CD4-positive, alpha-beta memory T cell (primary cell): Measurements from ENCODE around the gene HSPA14. TPM values are rescaled to one million over a fixed set of nuclear protein-coding genes. Genes with fewer than 3 reads are reported as not detected.
"Not testable (repeated sequence)": the region's sequence is repeated elsewhere in the genome, so short reads cannot be mapped to it uniquely, and the experiment has no call there.

Experiments
- CTCF ChIA-PET: fragments of 350-600 bp; sonication (Branson Sonifier 250); formaldehyde crosslinking; loops from one replicate; lab custom pipeline; 2021; ENCODE audit warnings: inconsistent platforms; ENCODE audit not compliant: partially characterized antibody; lab: Charles Lee
- POLR2A ChIA-PET: fragments of 350-600 bp; sonication (Branson Sonifier 250); formaldehyde crosslinking; loops from one replicate; lab custom pipeline; 2021; ENCODE audit not compliant: partially characterized antibody; lab: Charles Lee
- DNase-seq, 5 donors: peaks; one replicate each; pipeline versions ENCODE4 v3.0.0 to v3.0.0-alpha.2; 2020 to 2022; ENCODE audit warnings: mixed read lengths in 1 of 5
- H3K27ac ChIP-seq: one replicate; pipeline ENCODE4 v1.7.0; 2013; ENCODE audit warnings: low read depth, low read length
- H3K27me3 ChIP-seq: 2 replicates; pipeline ENCODE4 v1.7.0; 2013; ENCODE audit warnings: mild to moderate bottlenecking, low read length, moderate library complexity; ENCODE audit not compliant: insufficient read depth
- H3K36me3 ChIP-seq: 2 replicates; pipeline ENCODE4 v1.7.0; 2013; ENCODE audit warnings: mild to moderate bottlenecking, low read length, moderate library complexity; ENCODE audit not compliant: insufficient read depth
- H3K4me1 ChIP-seq: 2 replicates; pipeline ENCODE4 v1.7.0; 2013; ENCODE audit warnings: mild to moderate bottlenecking, low read length, moderate library complexity; ENCODE audit not compliant: insufficient read depth
- H3K4me3 ChIP-seq, 2 donors: one replicate each; pipeline ENCODE4 v1.7.0; 2013; ENCODE audit warnings: low read length in 2 of 2, mild to moderate bottlenecking in 1 of 2
- H3K9me3 ChIP-seq, 2 donors: one replicate each; pipeline ENCODE4 v1.7.0; 2013; ENCODE audit warnings: low read length in 2 of 2, control low read depth in 1 of 2; ENCODE audit not compliant: control insufficient read depth in 1 of 2
- H3K27ac Mint-ChIP-seq, 7 donors: one replicate each; pipeline ENCODE4 v1.8.0; 2020 to 2021; ENCODE audit warnings: mixed read lengths in 7 of 7, mild to moderate bottlenecking in 6 of 7, inconsistent platforms in 3 of 7, moderate library complexity in 3 of 7
- H3K27me3 Mint-ChIP-seq, 2 donors: one replicate each; pipeline ENCODE4 v1.8.0; 2020 to 2021; ENCODE audit warnings: mixed read lengths in 2 of 2
- H3K36me3 Mint-ChIP-seq, 2 donors: one replicate each; pipeline ENCODE4 v1.8.0; 2020 to 2021; ENCODE audit warnings: mixed read lengths in 2 of 2, inconsistent platforms in 1 of 2, mild to moderate bottlenecking in 1 of 2
- H3K4me1 Mint-ChIP-seq, 4 donors: one replicate each; pipeline ENCODE4 v1.8.0; 2020 to 2021; ENCODE audit warnings: mixed read lengths in 4 of 4, mild to moderate bottlenecking in 1 of 4
- H3K4me3 Mint-ChIP-seq, 8 donors: one replicate each; pipeline ENCODE4 v1.8.0; 2020 to 2021; ENCODE audit warnings: mixed read lengths in 8 of 8, mild to moderate bottlenecking in 7 of 8, moderate library complexity in 6 of 8, inconsistent platforms in 3 of 8
- H3K9me3 Mint-ChIP-seq, 8 donors: one replicate each; pipeline ENCODE4 v1.8.0; 2020 to 2021; ENCODE audit warnings: mixed read lengths in 8 of 8, mild to moderate bottlenecking in 5 of 8, inconsistent platforms in 3 of 8, moderate library complexity in 1 of 8
- intact Hi-C: fragments of 100-400 bp; cut with micrococcal nuclease; formaldehyde crosslinking; loops from one replicate; pipeline ENCODE4 v1.15.1; 2023
- polyA plus RNA-seq, 2 donors: library from polyadenylated mRNA; unstranded; fragments of 300-500 nt; fragmentation: Illumina TruSeq; gene quantifications; one replicate each; pipeline ENCODE4 v1.2.3, GENCODE V29; 2021
- total RNA-seq, 2 experiments: library from RNA; stranded (reverse); gene quantifications; one replicate each; pipeline ENCODE4 v1.2.3, GENCODE V29; 2021

HSPA14 gene
- total and polyA plus RNA-seq, 4 experiments from 2014 or later = 16.0 to 18.7 (median 17.5) TPM

- H3K4me1 Mint-ChIP-seq = peaks cover 7 to 18% (median 8%) of the 10 kb centered on the region in 4 donors
- H3K4me3 ChIP-seq = no peak overlapping the region
- intact Hi-C loops = no loop called here
- H3K4me1 ChIP-seq = peaks cover 8% of the 10 kb centered on the region
- ChIA-PET CTCF (no interaction called here), POLR2A (interaction anchor here (2.1 kb wide), 1 partner anchor 27 kb away, joined by 9 read pairs; the partner anchor contains the start of genes CDNF, HSPA14 and MSANTD7)
- peak overlapping the region in 2 of 7 donors; percentile 11 to 89 for H3K27ac Mint-ChIP-seq
- DNase-seq = no peak
- no peaks in the 10 kb centered on the region for H3K27me3 ChIP-seq
- H3K4me3 Mint-ChIP-seq = no peak overlapping the region
- H3K36me3 ChIP-seq = no peaks in the 10 kb centered on the region
- H3K9me3 Mint-ChIP-seq = no peaks in the 10 kb centered on the region
- H3K9me3 ChIP-seq = no peaks in the 10 kb centered on the region
- H3K27me3 Mint-ChIP-seq = no peaks in the 10 kb centered on the region
- H3K36me3 Mint-ChIP-seq = no peaks in the 10 kb centered on the region
- H3K27ac ChIP-seq = no peak overlapping the region
Observed at GRCh38 chr10:14810969-14811953, 26.8 kb upstream of the HSPA14 start.

GRCh38 chr10:14812271-14812670 lies 25.8 kb upstream of the HSPA14 start:
- no peaks in the 10 kb centered on the region for H3K27me3 Mint-ChIP-seq
- no peak overlapping the region for H3K27ac ChIP-seq
- H3K4me3 Mint-ChIP-seq = peak overlapping the region in 5 of 8 donors; percentile 12 to 88 (median 61)
- H3K36me3 Mint-ChIP-seq = no peaks in the 10 kb centered on the region
- H3K9me3 ChIP-seq = no peaks in the 10 kb centered on the region
- ChIA-PET CTCF (no interaction called here), POLR2A (interaction anchor here (2.1 kb wide), 1 partner anchor 26 kb away, joined by 9 read pairs; the partner anchor contains the start of genes CDNF, HSPA14 and MSANTD7)
- intact Hi-C loops = no loop called here
- H3K27ac Mint-ChIP-seq = peak overlapping the region in 2 of 7 donors; percentile 46 to 89
- H3K36me3 ChIP-seq = no peaks in the 10 kb centered on the region
- no peak overlapping the region for H3K4me3 ChIP-seq
- H3K9me3 Mint-ChIP-seq = no peaks in the 10 kb centered on the region
- no peaks in the 10 kb centered on the region for H3K27me3 ChIP-seq
- H3K4me1 ChIP-seq = peaks cover 8% of the 10 kb centered on the region
- peak in 1 of 5 donors; percentile 72 for DNase-seq
- H3K4me1 Mint-ChIP-seq = peaks cover 7 to 18% (median 8%) of the 10 kb centered on the region in 4 donors

GRCh38 chr10:14815681-14816080 lies 22.4 kb upstream of the HSPA14 start:
- H3K36me3 Mint-ChIP-seq = no peaks in the 10 kb centered on the region
- Histone ChIP-seq H3K9me3 (no peaks in the 10 kb centered on the region), H3K4me1 (peaks cover 8% of the 10 kb centered on the region), H3K36me3 (no peaks in the 10 kb centered on the region), H3K4me3 (no peak overlapping the region), H3K27me3 (no peaks in the 10 kb centered on the region), H3K27ac (no peak overlapping the region)
- peaks cover 7 to 18% (median 9%) of the 10 kb centered on the region in 4 donors for H3K4me1 Mint-ChIP-seq
- POLR2A ChIA-PET = no interaction called here
- no peak overlapping the region for H3K27ac Mint-ChIP-seq
- DNase-seq = no peak
- H3K27me3 Mint-ChIP-seq = no peaks in the 10 kb centered on the region
- no peaks in the 10 kb centered on the region for H3K9me3 Mint-ChIP-seq
- intact Hi-C loops = no loop called here
- CTCF ChIA-PET = interaction anchor here (0.7 to 1.1 kb wide), 2 partner anchors 261 to 317 kb away, joined by 3 read pairs; no protein-coding TSS in a partner anchor
- H3K4me3 Mint-ChIP-seq = no peak overlapping the region

- H3K36me3 ChIP-seq, H3K9me3 Mint-ChIP-seq, H3K27me3 ChIP-seq, H3K4me3 ChIP-seq, H3K4me1 ChIP-seq, H3K9me3 ChIP-seq, H3K36me3 Mint-ChIP-seq, DNase-seq, H3K27me3 Mint-ChIP-seq, H3K27ac ChIP-seq, intact Hi-C loops, H3K4me3 Mint-ChIP-seq, POLR2A ChIA-PET: not testable (repeated sequence)
- Mint-ChIP-seq H3K4me1 (peaks cover 7 to 14% (median 12%) of the 10 kb centered on the region in 4 donors), H3K27ac (peak overlapping the region in 1 of 7 donors; percentile 53)
- CTCF ChIA-PET = interaction anchor here (0.7 kb wide), 1 partner anchor 27 kb away, joined by 3 read pairs; no protein-coding TSS in a partner anchor
Observed at GRCh38 chr10:14816717-14817116, 21.4 kb upstream of the HSPA14 start.

GRCh38 chr10:14820010-14820774 lies 17.9 kb upstream of the HSPA14 start:
- H3K27me3 Mint-ChIP-seq = no peaks in the 10 kb centered on the region
- ChIA-PET CTCF (interaction anchor here (0.7 to 1.6 kb wide), 3 partner anchors 21 to 283 kb away, joined by 3 to 9 read pairs (median 3); no protein-coding TSS in a partner anchor), POLR2A (interaction anchor here (0.9 to 1.2 kb wide), 2 partner anchors 265 to 278 kb away, joined by 3 to 4 read pairs; no protein-coding TSS in a partner anchor)
- intact Hi-C loops = loop anchor here (5.0 kb wide), 1 partner anchor 518 kb away; no protein-coding TSS in a partner anchor
- Histone ChIP-seq H3K27me3 (no peaks in the 10 kb centered on the region), H3K36me3 (no peaks in the 10 kb centered on the region), H3K4me1 (no peaks in the 10 kb centered on the region), H3K4me3 (no peak overlapping the region), H3K9me3 (no peaks in the 10 kb centered on the region), H3K27ac (no peak overlapping the region)
- no peak overlapping the region for H3K27ac Mint-ChIP-seq
- no peak for DNase-seq
- H3K9me3 Mint-ChIP-seq = no peaks in the 10 kb centered on the region
- peaks cover 0 to 10% (median 4%) of the 10 kb centered on the region in 4 donors for H3K4me1 Mint-ChIP-seq
- H3K4me3 Mint-ChIP-seq = no peak overlapping the region
- no peaks in the 10 kb centered on the region for H3K36me3 Mint-ChIP-seq

- H3K36me3 ChIP-seq = no peaks in the 10 kb centered on the region
- no peaks in the 10 kb centered on the region for H3K36me3 Mint-ChIP-seq
- no peaks in the 10 kb centered on the region for H3K9me3 ChIP-seq
- no peak overlapping the region for H3K27ac ChIP-seq
- no peaks in the 10 kb centered on the region for H3K9me3 Mint-ChIP-seq
- H3K4me1 ChIP-seq = no peaks in the 10 kb centered on the region
- intact Hi-C loops = loop anchor here (5.0 kb wide), 1 partner anchor 518 kb away; no protein-coding TSS in a partner anchor
- H3K4me1 Mint-ChIP-seq = peaks cover 0 to 10% (median 4%) of the 10 kb centered on the region in 4 donors
- H3K27me3 Mint-ChIP-seq = no peaks in the 10 kb centered on the region
- H3K27ac Mint-ChIP-seq = no peak overlapping the region
- no peak for DNase-seq
- POLR2A ChIA-PET = no interaction called here
- H3K4me3 ChIP-seq = no peak overlapping the region
- no peaks in the 10 kb centered on the region for H3K27me3 ChIP-seq
- CTCF ChIA-PET = no interaction called here
- H3K4me3 Mint-ChIP-seq = peak overlapping the region in 1 of 8 donors; percentile 17
Observed at GRCh38 chr10:14820775-14821154, 17.3 kb upstream of the HSPA14 start.
